ENCODE measurements around the gene NEK6. TPM values are rescaled to one million over a fixed set of nuclear protein-coding genes. Genes with fewer than 3 reads are reported as not detected.

Gene NEK6
- total RNA-seq, 3 donors from 2014 or later (not counting 1 experiment from before 2014, with no cell fraction given), result 25.0 to 34.9 (median 33.0) TPM

- DNase-seq (no peak), ATAC-seq (no peak)
- Mint-ChIP-seq H3K9me3 (no peaks in the 10 kb centered on the region), H3K27ac (peak overlapping the region; percentile 29 to 56), H3K27me3 (ENCODE audit: low read depth in 2 of 2) (no peaks in the 10 kb centered on the region), H3K36me3 (no peaks in the 10 kb centered on the region), H3K4me3 (no peak overlapping the region), H3K4me1 (peaks cover 38 to 63% of the 10 kb centered on the region in 2 donors)
- no peaks in the 10 kb centered on the region for H3K36me3 ChIP-seq (ENCODE audit: control insufficient read depth, insufficient read depth, low read length)
- no peak for TF ChIP-seq CTCF (IDR thresholded peaks at IDR 0.05)
- no peak overlapping the region for H3K4me3 ChIP-seq (ENCODE audit: low read length)
- no peak overlapping the region for H3K27ac ChIP-seq (ENCODE audit: low read length)
- no peaks in the 10 kb centered on the region for H3K27me3 ChIP-seq (ENCODE audit: control insufficient read depth, insufficient read depth, low read length)
- peaks cover 49% of the 10 kb centered on the region for H3K4me1 ChIP-seq (ENCODE audit: control insufficient read depth, insufficient read depth, low read length)
- WGBS (ENCODE audit: insufficient coverage), result 75% methylated on average over 16 of the region's 16 CpGs
- intact Hi-C loops (cut with micrococcal nuclease), result no loop called here
- no peaks in the 10 kb centered on the region for H3K9me3 ChIP-seq (ENCODE audit: control insufficient read depth, insufficient read depth, low read length)
Measured at GRCh38 chr9:124280176-124280691, 22.5 kb downstream of the NEK6 start.

DNA sequence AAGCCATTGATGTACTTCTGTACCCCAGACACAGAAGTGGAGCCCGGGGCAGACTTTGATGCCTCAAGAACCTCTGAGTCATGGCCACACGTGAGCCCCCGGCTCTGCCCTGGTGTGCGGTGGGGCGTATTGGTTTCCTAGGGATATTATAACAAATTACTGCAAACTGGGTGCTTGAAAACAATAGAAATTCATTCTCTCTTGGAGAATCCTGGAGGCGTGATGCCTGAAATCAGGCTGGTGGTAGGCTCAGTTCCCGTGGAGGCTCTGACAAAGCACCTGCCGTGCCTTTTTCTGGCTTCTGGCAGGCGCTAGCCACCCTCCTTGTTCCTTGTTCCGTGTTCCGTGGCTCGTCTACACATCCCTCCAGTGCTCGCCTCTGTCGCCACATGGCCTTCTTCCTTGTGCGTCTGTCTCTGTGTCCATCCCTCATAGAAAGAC, 24.2 kb downstream of the NEK6 start:
- ATAC-seq, result peak in 2 of 3 donors; percentile 28 to 41
- H3K36me3 ChIP-seq (ENCODE audit: control insufficient read depth, insufficient read depth, low read length), result no peaks in the 10 kb centered on the region
- no peaks in the 10 kb centered on the region for H3K27me3 ChIP-seq (ENCODE audit: control insufficient read depth, insufficient read depth, low read length)
- H3K27ac Mint-ChIP-seq, result peak overlapping the region; percentile 48 to 79
- DNase-seq, result no peak
- peaks cover 49 to 63% of the 10 kb centered on the region in 2 donors for H3K4me1 Mint-ChIP-seq
- TF ChIP-seq CTCF (IDR thresholded peaks at IDR 0.05), result no peak
- no peaks in the 10 kb centered on the region for H3K36me3 Mint-ChIP-seq
- no peak overlapping the region for H3K27ac ChIP-seq (ENCODE audit: low read length)
- no peak overlapping the region for H3K4me3 Mint-ChIP-seq
- WGBS (ENCODE audit: insufficient coverage), result 60% methylated on average over 15 of the region's 15 CpGs
- H3K4me3 ChIP-seq (ENCODE audit: low read length), result no peak overlapping the region
- H3K27me3 Mint-ChIP-seq (ENCODE audit: low read depth in 2 of 2), result no peaks in the 10 kb centered on the region
- H3K9me3 Mint-ChIP-seq, result no peaks in the 10 kb centered on the region
- H3K4me1 ChIP-seq (ENCODE audit: control insufficient read depth, insufficient read depth, low read length), result peaks cover 56% of the 10 kb centered on the region
- H3K9me3 ChIP-seq (ENCODE audit: control insufficient read depth, insufficient read depth, low read length), result no peaks in the 10 kb centered on the region
- intact Hi-C loops (cut with micrococcal nuclease), result no loop called here

- no peak overlapping the region for H3K27ac ChIP-seq (ENCODE audit: low read length)
- no peaks in the 10 kb centered on the region for H3K27me3 ChIP-seq (ENCODE audit: control insufficient read depth, insufficient read depth, low read length)
- TF ChIP-seq CTCF (IDR thresholded peaks at IDR 0.05), result no peak
- 78% methylated on average over 20 of the region's 20 CpGs for WGBS (ENCODE audit: insufficient coverage)
- intact Hi-C loops (cut with micrococcal nuclease), result no loop called here
- no peak overlapping the region for H3K4me3 ChIP-seq (ENCODE audit: low read length)
- H3K27ac Mint-ChIP-seq, result peak overlapping the region in 1 of 2 donors; percentile 79
- no peaks in the 10 kb centered on the region for H3K9me3 ChIP-seq (ENCODE audit: control insufficient read depth, insufficient read depth, low read length)
- H3K27me3 Mint-ChIP-seq (ENCODE audit: low read depth in 2 of 2), result no peaks in the 10 kb centered on the region
- H3K36me3 Mint-ChIP-seq, result no peaks in the 10 kb centered on the region
- no peaks in the 10 kb centered on the region for H3K9me3 Mint-ChIP-seq
- DNase-seq (no peak), ATAC-seq (no peak)
- H3K4me3 Mint-ChIP-seq, result no peak overlapping the region
- peaks cover 47 to 65% of the 10 kb centered on the region in 2 donors for H3K4me1 Mint-ChIP-seq
- H3K36me3 ChIP-seq (ENCODE audit: control insufficient read depth, insufficient read depth, low read length), result no peaks in the 10 kb centered on the region
- peaks cover 60% of the 10 kb centered on the region for H3K4me1 ChIP-seq (ENCODE audit: control insufficient read depth, insufficient read depth, low read length)
Measured at GRCh38 chr9:124282442-124283227, 24.9 kb downstream of the NEK6 start.
